HCT116 (cell line): ENCODE data around the gene ARL15. TPM values are rescaled to one million over a fixed set of nuclear protein-coding genes. Genes with fewer than 3 reads are reported as not detected.
"Not testable (repeated sequence)": the region's sequence is repeated elsewhere in the genome, so short reads cannot be mapped to it uniquely, and the experiment has no call there.

Experiments
- ATAC-seq: fragments of 200-7000 bp; cut with Tn5 transposase; 2 replicates; pipeline ENCODE4 v1.9.1; 2020; ENCODE audit warnings: mild to moderate bottlenecking, moderate library complexity
- BruUV-seq: library from RNA; stranded (reverse); fragments of 400-500 nt; replicated peaks from 2 replicates; lab custom pipeline; 2021; lab: Mats Ljungman, UMichigan
- CTCF ChIA-PET: fragments of 300-600 bp; sonication (Branson Sonifier 250); formaldehyde crosslinking; loops from one replicate; lab custom pipeline; 2021; ENCODE audit warnings: antibody characterized with exemption; lab: Charles Lee
- POLR2A ChIA-PET: fragments of 300-600, 350-600 bp; sonication (Branson Sonifier 250); formaldehyde crosslinking; loops from one replicate; lab custom pipeline; 2021; ENCODE audit warnings: antibody characterized with exemption; lab: Charles Lee
- RAD21 ChIA-PET, 2 experiments: fragments of 300-600 bp; sonication (Branson Sonifier 250); formaldehyde crosslinking; loops; one replicate each; lab custom pipeline; 2023; ENCODE audit warnings: low total read pairs in 2 of 2; ENCODE audit not compliant: uncharacterized antibody in 2 of 2, unreplicated experiment in 2 of 2, low non-redundant PET in 1 of 2; lab: Charles Lee
- DNase-seq: peaks from one replicate; pipeline ENCODE4 v3.0.0-alpha.2; 2010; ENCODE audit warnings: low read depth, low spot score
- H2AFZ ChIP-seq: fragments of 200-600 bp; shearing (Covaris generic), sonication (generic); 2 replicates; pipeline ENCODE4 v1.6.1; 2017; ENCODE audit warnings: low read depth, mixed run types, mixed read lengths, antibody characterized with exemption, low read length; ENCODE audit not compliant: poor library complexity, severe bottlenecking
- H3K27ac ChIP-seq: 2 replicates; pipeline ENCODE4 v1.5.1; 2012; ENCODE audit warnings: low read depth, low read length
- H3K27me3 ChIP-seq: fragments of 200-600 bp; sonication (generic); 2 replicates; pipeline ENCODE4 v1.6.1; 2016; ENCODE audit warnings: mixed run types, low read length, mixed read lengths; ENCODE audit not compliant: insufficient read depth
- H3K36me3 ChIP-seq, 2 experiments: fragments of 200-500 bp in 1 of 2; fragments of 200-600 bp in 1 of 2; sonication (Bioruptor generic) in 1 of 2; sonication (generic) in 1 of 2; 2 replicates each; pipeline versions ENCODE4 v1.5.1 to v1.6.1; 2014 to 2016; ENCODE audit warnings: low read length in 2 of 2, inconsistent platforms in 1 of 2, mixed read lengths in 1 of 2, mixed run types in 1 of 2; ENCODE audit not compliant: insufficient read depth in 2 of 2, control insufficient read depth in 1 of 2
- H3K4me1 ChIP-seq, 2 experiments: fragments of 200-600 bp in 1 of 2; sonication (generic) in 1 of 2; 2 replicates each; pipeline versions ENCODE4 v1.5.1 to v1.6.1; 2012 to 2017; ENCODE audit warnings: low read length in 2 of 2, inconsistent platforms in 1 of 2, mild to moderate bottlenecking in 1 of 2, mixed read lengths in 1 of 2, mixed run types in 1 of 2, moderate library complexity in 1 of 2; ENCODE audit not compliant: insufficient read depth in 2 of 2, control insufficient read depth in 1 of 2
- H3K4me2 ChIP-seq: fragments of 200-600 bp; sonication (generic); 2 replicates; pipeline ENCODE4 v1.6.1; 2017; ENCODE audit warnings: mixed run types, low read length, mixed read lengths
- H3K4me3 ChIP-seq, 2 experiments: fragments of 200-600 bp in 1 of 2; sonication (generic) in 1 of 2; replicated peaks in 1 of 2; 2 replicates each; pipeline ENCODE4 v1.5.1; 2011 to 2016; ENCODE audit warnings: low read length in 2 of 2, control low read depth in 1 of 2, low read depth in 1 of 2, mild to moderate bottlenecking in 1 of 2, mixed read lengths in 1 of 2, mixed run types in 1 of 2
- H3K79me2 ChIP-seq: fragments of 200-600 bp; sonication (generic); 2 replicates; pipeline ENCODE4 v1.6.1; 2017; ENCODE audit warnings: mild to moderate bottlenecking, mixed run types, low read length, moderate library complexity, mixed read lengths; ENCODE audit not compliant: insufficient read depth
- H3K9ac ChIP-seq: fragments of 200-600 bp; sonication (generic); 2 replicates; pipeline ENCODE4 v1.6.1; 2016; ENCODE audit warnings: low read length, mixed read lengths
- H3K9me2 ChIP-seq: fragments of 200-600 bp; sonication (generic), shearing (Covaris generic); 2 replicates; pipeline ENCODE4 v1.6.1; 2017; ENCODE audit warnings: mixed run types, mild to moderate bottlenecking, moderate library complexity; ENCODE audit not compliant: insufficient read depth
- H3K9me3 ChIP-seq, 2 experiments: fragments of 200-500 bp in 1 of 2; fragments of 200-600 bp in 1 of 2; sonication (Bioruptor generic) in 1 of 2; sonication (generic) in 1 of 2; 2 replicates each; pipeline ENCODE4 v1.6.1; 2014 to 2017; ENCODE audit warnings: low read length in 2 of 2, mixed read lengths in 2 of 2, inconsistent platforms in 1 of 2, low read depth in 1 of 2, mild to moderate bottlenecking in 1 of 2, mixed run types in 1 of 2, moderate library complexity in 1 of 2; ENCODE audit not compliant: control insufficient read depth in 1 of 2, insufficient read depth in 1 of 2
- H4K20me1 ChIP-seq: fragments of 200-600 bp; sonication (generic), shearing (Covaris generic); 2 replicates; pipeline ENCODE4 v1.6.1; 2017; ENCODE audit warnings: mixed run types, mild to moderate bottlenecking, moderate library complexity; ENCODE audit not compliant: insufficient read depth
- CEBPB ChIP-seq: IDR thresholded peaks from 2 replicates; pipeline ENCODE4 v1.6.1; 2012; ENCODE audit warnings: low read depth
- EGR1 ChIP-seq: IDR thresholded peaks from 2 replicates; pipeline ENCODE4 v1.6.1; 2012; ENCODE audit warnings: low read depth
- ELF1 ChIP-seq: IDR thresholded peaks from 2 replicates; pipeline ENCODE4 v1.6.1; 2012; ENCODE audit warnings: low read depth, borderline replicate concordance
- EZH2 ChIP-seq: fragments of 200-600 bp; sonication (generic); IDR thresholded peaks from 2 replicates; pipeline ENCODE4 v1.6.1; 2017; ENCODE audit warnings: antibody characterized with exemption, mixed run types
- EZH2phosphoT487 ChIP-seq: fragments of 200-600 bp; IDR thresholded peaks from 2 replicates; pipeline ENCODE4 v1.6.1; 2018; ENCODE audit warnings: antibody characterized with exemption, borderline replicate concordance
- FOSL1 ChIP-seq: IDR thresholded peaks from 2 replicates; pipeline ENCODE4 v1.6.1; 2012; ENCODE audit warnings: low read depth
- POLR2AphosphoS5 ChIP-seq: IDR thresholded peaks from 2 replicates; pipeline ENCODE4 v1.6.1; 2011; ENCODE audit warnings: mild to moderate bottlenecking, low read depth, low read length, moderate library complexity
- RAD21 ChIP-seq: IDR thresholded peaks from 2 replicates; pipeline ENCODE4 v1.6.1; 2012; ENCODE audit warnings: low read depth, mild to moderate bottlenecking
- SIN3A ChIP-seq: IDR thresholded peaks from 2 replicates; pipeline ENCODE4 v1.6.1; 2012; ENCODE audit warnings: low read depth
- SP1 ChIP-seq: IDR thresholded peaks from 2 replicates; pipeline ENCODE4 v1.6.1; 2012; ENCODE audit warnings: low read depth
- SRF ChIP-seq: IDR thresholded peaks from 2 replicates; pipeline ENCODE4 v1.6.1; 2012; ENCODE audit warnings: low read depth
- TCF7L2 ChIP-seq: IDR thresholded peaks from 2 replicates; pipeline ENCODE4 v1.7.0; 2011; ENCODE audit warnings: borderline replicate concordance, inconsistent platforms; ENCODE audit not compliant: insufficient read depth, insufficient read length; ENCODE audit errors: extremely low read depth
- YY1 ChIP-seq: IDR thresholded peaks from 2 replicates; pipeline ENCODE4 v1.6.1; 2011; ENCODE audit warnings: low read length, low read depth, moderate library complexity, mild to moderate bottlenecking; ENCODE audit not compliant: insufficient replicate concordance; ENCODE audit errors: extremely low read depth
- ZBTB33 ChIP-seq: IDR thresholded peaks from 2 replicates; pipeline ENCODE4 v1.6.1; 2011; ENCODE audit warnings: mild to moderate bottlenecking, low read length, moderate library complexity; ENCODE audit not compliant: insufficient replicate concordance; ENCODE audit errors: extremely low read depth
- ZNF274 ChIP-seq: fragments of 200-500 bp; sonication (Bioruptor generic); IDR thresholded peaks from 2 replicates; pipeline ENCODE4 v1.6.1; 2014; ENCODE audit warnings: mild to moderate bottlenecking, low read depth, low read length, inconsistent platforms
- intact Hi-C: fragments of 100-400 bp; cut with micrococcal nuclease; formaldehyde crosslinking; loops from 2 replicates; pipeline ENCODE4 v1.10.0; 2022
- total RNA-seq: library from RNA; stranded (reverse); gene quantifications from one replicate; pipeline ENCODE4 v1.2.1, GENCODE V29; 2021; ENCODE audit not compliant: unreplicated experiment
- TF ChIP-seq, protein P1 (sequence below): IDR thresholded peaks from 2 replicates; pipeline ENCODE4 v1.6.1; 2012

ARL15 gene
- total RNA-seq, 1 experiment from 2014 or later, result 15.0 TPM

GRCh38 chr5:54357408-54358058, 47.2 kb upstream of the ARL15 start:
- Histone ChIP-seq H3K4me3 (no peak overlapping the region), H3K36me3 (no peaks in the 10 kb centered on the region), H2AFZ (no peak overlapping the region), H3K9me3 (no peaks in the 10 kb centered on the region), H3K9ac (no peak overlapping the region), H4K20me1 (no peaks in the 10 kb centered on the region), H3K27ac (no peak overlapping the region), H3K79me2 (no peaks in the 10 kb centered on the region), H3K27me3 (no peaks in the 10 kb centered on the region), H3K4me2 (no peak overlapping the region), H3K4me1 (peaks cover 0 to 5% of the 10 kb centered on the region in 2 experiments; a peak in 1 of 4 replicates), H3K9me2 (no peaks in the 10 kb centered on the region)
- ChIA-PET CTCF (no interaction called here), RAD21 (no interaction called here), POLR2A (no interaction called here)
- no peak for TF ChIP-seq EZH2
- no peak for TF ChIP-seq CEBPB
- TF ChIP-seq ZNF274, result no peak
- no peak for TF ChIP-seq TCF7L2
- no peak for TF ChIP-seq POLR2AphosphoS5
- no peak for TF ChIP-seq SRF
- no peak for TF ChIP-seq ZBTB33
- TF ChIP-seq, protein P1, sequence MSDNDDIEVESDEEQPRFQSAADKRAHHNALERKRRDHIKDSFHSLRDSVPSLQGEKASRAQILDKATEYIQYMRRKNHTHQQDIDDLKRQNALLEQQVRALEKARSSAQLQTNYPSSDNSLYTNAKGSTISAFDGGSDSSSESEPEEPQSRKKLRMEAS, result no peak
- no peak for TF ChIP-seq EGR1
- TF ChIP-seq FOSL1, result no peak
- TF ChIP-seq SIN3A, result no peak
- TF ChIP-seq EZH2phosphoT487, result no peak
- TF ChIP-seq SP1, result no peak
- no peak for TF ChIP-seq YY1
- TF ChIP-seq RAD21, result no peak
- TF ChIP-seq ELF1, result no peak
- no peak for ATAC-seq
- intact Hi-C loops, result no loop called here
- DNase-seq, result no peak
- BruUV-seq, result no TSS peak

- H3K9me2 ChIP-seq, ATAC-seq, H3K27ac ChIP-seq, H3K36me3 ChIP-seq, H3K4me3 ChIP-seq, H3K4me1 ChIP-seq, H3K79me2 ChIP-seq, H3K4me2 ChIP-seq, H4K20me1 ChIP-seq, RAD21 ChIA-PET, H3K9me3 ChIP-seq, H2AFZ ChIP-seq, H3K9ac ChIP-seq, CTCF ChIA-PET, BruUV-seq, DNase-seq, H3K27me3 ChIP-seq, POLR2A ChIA-PET, intact Hi-C loops: not testable (repeated sequence)
Measured at GRCh38 chr5:54353933-54354564, 43.7 kb upstream of the ARL15 start.
